ENCODE results near the gene SLC25A47.
A peak's percentile ranks its signal among the peaks of the same experiment; 100 is the strongest.
"Not testable (repeated sequence)": the region's sequence is repeated elsewhere in the genome, so short reads cannot be mapped to it uniquely, and the experiment has no call there.

Gene SLC25A47

DNA sequence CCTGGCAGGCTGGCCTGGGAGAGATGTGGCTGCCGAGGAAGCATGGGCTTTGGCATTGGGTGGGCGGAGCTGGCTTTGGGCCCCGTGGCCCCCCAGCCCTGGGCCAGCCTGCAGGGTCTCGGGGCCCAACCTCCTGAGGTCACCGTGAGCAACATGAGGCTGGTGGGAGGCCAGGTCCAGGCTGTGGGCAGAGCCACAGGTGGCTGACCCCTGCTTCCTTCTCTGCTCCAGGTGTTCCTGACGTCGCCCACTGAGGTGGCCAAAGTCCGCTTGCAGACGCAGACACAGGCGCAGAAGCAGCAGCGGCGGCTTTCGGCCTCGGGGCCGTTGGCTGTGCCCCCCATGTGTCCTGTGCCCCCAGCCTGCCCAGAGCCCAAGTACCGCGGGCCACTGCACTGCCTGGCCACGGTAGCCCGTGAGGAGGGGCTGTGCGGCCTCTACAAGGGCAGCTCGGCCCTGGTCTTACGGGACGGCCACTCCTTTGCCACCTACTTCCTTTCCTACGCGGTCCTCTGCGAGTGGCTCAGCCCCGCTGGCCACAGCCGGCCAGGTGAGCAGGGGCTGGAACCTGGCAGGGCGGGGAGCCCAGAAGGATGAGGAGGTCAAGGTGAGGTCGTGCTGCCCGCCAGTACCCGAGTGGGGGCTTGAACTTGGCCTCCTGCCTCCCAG is 5.5 kb downstream of the SLC25A47 start:
- no peak for DNase-seq

DNA sequence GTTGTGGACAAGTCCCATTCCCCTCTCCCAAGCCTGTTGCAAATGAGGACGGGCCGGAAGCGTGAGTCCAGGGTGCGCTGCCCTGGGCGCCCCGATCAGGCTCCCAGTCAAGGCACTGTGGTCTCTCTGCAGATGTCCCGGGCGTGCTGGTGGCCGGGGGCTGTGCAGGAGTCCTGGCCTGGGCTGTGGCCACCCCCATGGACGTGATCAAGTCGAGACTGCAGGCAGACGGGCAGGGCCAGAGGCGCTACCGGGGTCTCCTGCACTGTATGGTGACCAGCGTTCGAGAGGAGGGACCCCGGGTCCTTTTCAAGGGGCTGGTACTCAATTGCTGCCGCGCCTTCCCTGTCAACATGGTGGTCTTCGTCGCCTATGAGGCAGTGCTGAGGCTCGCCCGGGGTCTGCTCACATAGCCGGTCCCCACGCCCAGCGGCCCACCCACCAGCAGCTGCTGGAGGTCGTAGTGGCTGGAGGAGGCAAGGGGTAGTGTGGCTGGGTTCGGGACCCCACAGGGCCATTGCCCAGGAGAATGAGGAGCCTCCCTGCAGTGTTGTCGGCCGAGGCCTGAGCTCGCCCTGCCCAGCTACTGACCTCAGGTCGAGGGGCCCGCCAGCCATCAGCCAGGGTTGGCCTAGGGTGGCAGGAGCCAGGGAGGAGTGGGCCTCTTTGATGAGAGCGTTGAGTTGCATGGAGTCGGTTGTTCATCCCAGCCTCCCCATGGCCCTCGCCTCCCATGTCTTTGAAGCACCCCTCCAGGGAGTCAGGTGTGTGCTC is 6.3 kb downstream of the SLC25A47 start:
- DNase-seq: no peak

- no peak for DNase-seq
Observed at GRCh38 chr14:100330007-100330344, 6.8 kb downstream of the SLC25A47 start.

GRCh38 chr14:100330388-100330931 is 7.3 kb downstream of the SLC25A47 start:
- no peak for DNase-seq

GRCh38 chr14:100332071-100332639 is 9.0 kb downstream of the SLC25A47 start:
- no peak for DNase-seq

DNA sequence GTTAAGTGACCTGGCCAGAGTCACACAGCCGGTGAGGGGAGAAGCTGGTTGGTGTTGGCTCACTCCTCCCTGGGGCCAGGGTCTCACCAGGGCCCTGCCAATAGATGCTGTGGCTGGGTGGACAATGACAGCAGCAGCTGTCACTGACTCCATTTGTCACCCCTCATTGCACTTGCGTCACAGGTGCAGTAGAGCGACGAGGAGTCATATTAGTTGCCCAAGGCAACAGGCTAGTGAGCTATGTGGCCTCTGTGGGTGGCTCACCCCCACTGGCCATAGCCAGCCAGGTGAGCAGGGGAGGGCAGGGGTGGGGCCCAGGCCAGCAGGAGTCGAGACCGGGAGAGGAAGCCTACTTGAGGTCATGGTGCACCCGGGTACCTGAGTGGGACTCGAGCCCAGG is 9.7 kb downstream of the SLC25A47 start:
- DNase-seq: no peak

DNA sequence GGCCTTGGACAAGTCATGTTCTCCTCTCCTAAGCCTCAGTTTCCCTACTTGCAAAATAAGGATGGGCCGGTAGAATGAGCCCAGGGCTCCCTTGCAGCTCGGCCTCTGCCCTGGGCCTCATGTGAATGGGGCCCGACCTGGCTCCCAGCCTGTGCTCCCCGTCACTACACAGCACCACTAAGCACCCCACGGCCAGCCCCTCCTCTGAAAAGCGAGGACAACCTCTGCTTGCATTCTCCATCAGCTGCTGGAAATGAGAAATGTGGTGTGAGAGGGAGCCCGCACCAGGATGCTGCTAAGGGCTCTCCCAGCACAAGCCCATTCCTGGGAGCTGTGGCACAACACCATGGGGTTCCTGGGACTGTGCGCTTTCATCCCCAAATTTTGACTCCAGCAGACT is 10.2 kb downstream of the SLC25A47 start:
- DNase-seq: no peak

GRCh38 chr14:100333827-100334226 is 10.7 kb downstream of the SLC25A47 start:
- DNase-seq: no peak

- no peak for DNase-seq
Observed at GRCh38 chr14:100334904-100335303, 11.8 kb downstream of the SLC25A47 start.

GRCh38 chr14:100336618-100337530 is 13.7 kb downstream of the SLC25A47 start:
- DNase-seq: no peak

GRCh38 chr14:100339766-100340422 is 16.8 kb downstream of the SLC25A47 start:
- no peak for DNase-seq

GRCh38 chr14:100340423-100340813 is 17.3 kb downstream of the SLC25A47 start:
- DNase-seq: no peak

DNA sequence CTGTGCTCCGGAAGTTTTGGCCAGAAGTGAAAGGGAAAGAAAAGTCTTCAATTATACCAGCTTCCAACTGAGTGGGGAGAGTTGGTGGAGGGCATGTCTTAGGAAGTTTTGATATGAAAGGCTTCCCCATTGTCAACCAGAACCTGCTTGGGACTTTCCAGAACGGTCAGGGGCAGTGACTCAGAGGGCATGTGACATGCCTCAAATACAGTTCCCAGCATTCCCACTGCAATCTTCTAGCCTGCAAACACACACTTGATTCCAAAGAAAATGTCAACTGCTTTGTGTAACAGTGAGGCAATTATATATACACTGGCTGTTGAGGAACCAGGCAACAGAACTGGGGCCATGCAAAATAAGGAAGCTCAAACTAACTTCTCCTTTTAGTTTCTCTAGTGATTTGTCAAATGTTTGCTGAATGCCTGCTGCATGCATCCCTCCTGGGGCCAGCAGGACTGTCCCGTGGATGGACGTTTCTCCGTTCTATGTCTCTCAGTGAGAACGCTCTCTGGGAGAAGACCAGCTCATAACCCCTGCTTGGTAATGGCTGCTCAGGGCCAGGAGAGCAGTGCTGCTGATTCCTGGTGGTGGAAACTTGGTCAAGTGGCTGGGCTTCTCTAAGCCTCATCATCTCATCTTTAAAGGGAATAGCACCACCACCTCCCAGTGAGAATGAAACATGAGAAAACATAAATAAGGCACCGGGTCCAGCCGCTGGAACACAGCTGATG is 18.3 kb downstream of the SLC25A47 start:
- DNase-seq: peak; percentile 21

- no peak for DNase-seq
Observed at GRCh38 chr14:100342195-100342594, 19.1 kb downstream of the SLC25A47 start.

DNA sequence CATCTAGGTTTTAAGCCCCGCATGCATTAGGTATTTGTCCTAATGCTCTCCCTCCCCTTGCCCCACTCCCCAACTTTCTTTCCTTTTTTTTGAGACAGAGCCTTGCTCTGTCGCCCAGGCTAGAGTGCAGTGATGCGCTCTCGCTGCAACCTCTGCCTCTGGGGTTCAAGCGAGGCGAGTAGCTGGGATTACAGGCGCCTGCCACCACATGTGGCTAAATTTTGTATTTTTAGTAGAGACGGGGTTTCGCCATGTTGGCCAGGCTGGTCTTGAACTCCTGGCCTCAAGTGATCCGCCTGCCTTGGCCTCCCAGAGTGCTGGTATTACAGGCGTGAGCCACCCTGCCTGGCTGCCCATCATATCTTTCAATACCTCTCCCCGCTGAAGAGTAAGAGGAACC is 19.7 kb downstream of the SLC25A47 start:
- not testable (repeated sequence) for DNase-seq

- not testable (repeated sequence) for DNase-seq
Observed at GRCh38 chr14:100344657-100345056, 21.5 kb downstream of the SLC25A47 start.

DNA sequence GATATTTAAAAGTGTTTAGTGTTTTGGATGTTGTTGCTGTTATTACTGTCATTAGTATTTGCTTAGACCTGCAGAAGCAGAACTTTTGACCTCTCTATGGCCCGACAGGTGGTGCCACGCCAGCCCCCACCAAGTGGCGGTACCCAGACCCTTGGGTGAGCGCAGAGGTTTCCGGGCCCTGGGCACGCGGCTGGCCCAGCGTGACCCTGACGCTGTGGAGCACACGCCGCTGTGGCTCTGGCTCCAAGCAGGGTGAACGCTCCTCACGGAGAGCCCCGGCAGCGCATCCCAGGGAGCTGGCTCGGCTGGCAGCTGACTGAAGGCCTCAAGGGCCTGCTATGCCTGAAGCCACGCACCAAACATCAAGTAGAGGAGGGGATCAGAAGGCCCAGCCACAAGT is 22.6 kb downstream of the SLC25A47 start:
- no peak for DNase-seq

GRCh38 chr14:100346306-100347091 is 23.4 kb downstream of the SLC25A47 start:
- no peak for DNase-seq

- DNase-seq: no peak
Observed at GRCh38 chr14:100348253-100348729, 25.2 kb downstream of the SLC25A47 start.
